H1 (cell line): Measurements from ENCODE around the gene CSAD. TPM values are rescaled to one million over a fixed set of nuclear protein-coding genes. Genes with fewer than 3 reads are reported as not detected.

Experiments
- ATF3 ChIP-seq: IDR thresholded peaks from 2 replicates; pipeline ENCODE4 v1.6.1; 2011; ENCODE audit warnings: low read depth, mild to moderate bottlenecking, low read length; ENCODE audit not compliant: insufficient read depth
- CREB1 ChIP-seq: IDR thresholded peaks from 2 replicates; pipeline ENCODE4 v1.6.1; 2012; ENCODE audit warnings: inconsistent platforms
- FOSL1 ChIP-seq: IDR thresholded peaks from 2 replicates; pipeline ENCODE4 v1.6.1; 2011; ENCODE audit warnings: mild to moderate bottlenecking, low read depth, low read length, moderate library complexity; ENCODE audit not compliant: insufficient read depth
- GABPA ChIP-seq: IDR thresholded peaks from 2 replicates; pipeline ENCODE4 v1.6.1; 2011; ENCODE audit warnings: mild to moderate bottlenecking, low read length, moderate library complexity, borderline replicate concordance; ENCODE audit not compliant: insufficient read depth
- GTF2F1 ChIP-seq: IDR thresholded peaks from 2 replicates; pipeline ENCODE4 v1.6.1; 2012; ENCODE audit warnings: low read depth, low read length, improper control_type of control experiment, borderline replicate concordance
- HDAC6 ChIP-seq: IDR thresholded peaks from one replicate; pipeline ENCODE4 v1.7.1; 2012; ENCODE audit warnings: low read depth, mild to moderate bottlenecking, inconsistent platforms, low read length, moderate library complexity
- JUN ChIP-seq: IDR thresholded peaks from 2 replicates; pipeline ENCODE4 v1.6.1; 2011; ENCODE audit warnings: low read depth, mild to moderate bottlenecking, improper control_type of control experiment, low read length
- JUND ChIP-seq: IDR thresholded peaks from 2 replicates; pipeline ENCODE4 v1.6.1; 2011; ENCODE audit warnings: mild to moderate bottlenecking, improper control_type of control experiment, low read length
- KDM1A ChIP-seq: fragments of 200-600, 300-600 bp; sonication (generic); IDR thresholded peaks from 2 replicates; pipeline ENCODE4 v1.7.1; 2016; ENCODE audit warnings: mild to moderate bottlenecking, low read length, borderline replicate concordance
- KDM4A ChIP-seq: IDR thresholded peaks from one replicate; pipeline ENCODE4 v1.7.1; 2012; ENCODE audit warnings: low read depth, mild to moderate bottlenecking, moderate library complexity, low read length, inconsistent platforms; ENCODE audit not compliant: severe bottlenecking
- PHF8 ChIP-seq: fragments of 200-600 bp; sonication (generic); conservative IDR thresholded peaks from 2 replicates; pipeline ENCODE4 v1.7.1; 2012; ENCODE audit warnings: low read depth, mild to moderate bottlenecking, inconsistent platforms, low read length, moderate library complexity
- POU5F1 ChIP-seq: IDR thresholded peaks from 2 replicates; pipeline ENCODE4 v1.6.1; 2011; ENCODE audit warnings: low read depth, mild to moderate bottlenecking, low read length, moderate library complexity
- RFX5 ChIP-seq: IDR thresholded peaks from 2 replicates; pipeline ENCODE4 v1.6.1; 2011; ENCODE audit warnings: low read depth, low read length, improper control_type of control experiment, borderline replicate concordance
- SIX5 ChIP-seq: IDR thresholded peaks from 2 replicates; pipeline ENCODE4 v1.6.1; 2011; ENCODE audit warnings: mild to moderate bottlenecking, low read depth, low read length
- SP4 ChIP-seq: IDR thresholded peaks from 2 replicates; pipeline ENCODE4 v1.6.1; 2012; ENCODE audit warnings: low read length, inconsistent platforms
- SRF ChIP-seq: IDR thresholded peaks from 2 replicates; pipeline ENCODE4 v1.6.1; 2011; ENCODE audit warnings: mild to moderate bottlenecking, low read depth, low read length, moderate library complexity
- SUZ12 ChIP-seq: fragments of 200-600 bp; sonication (generic); IDR thresholded peaks from 2 replicates; pipeline ENCODE4 v1.6.1; 2012; ENCODE audit warnings: mild to moderate bottlenecking, inconsistent platforms, low read length, moderate library complexity, mixed read lengths
- TAF7 ChIP-seq: optimal IDR thresholded peaks from 2 replicates; pipeline ENCODE3; 2011; ENCODE audit warnings: low read depth, mild to moderate bottlenecking, inconsistent platforms, low read length, moderate library complexity, borderline replicate concordance
- polyA plus RNA-seq, 7 experiments: library from polyadenylated mRNA; depleted of rRNA in 3 of 7; stranded (reverse) in 5 of 7; unstranded in 2 of 7; fragments of >200 nt in 5 of 7; fragments of 200-250 nt in 2 of 7; gene quantifications; 1 replicate in 5 of 7; 2 replicates in 1 of 7; 4 replicates in 1 of 7; pipeline versions ENCODE4 v1.2.1 to v1.2.3, GENCODE V29; 2011 to 2013; ENCODE audit warnings: missing spikeins in 2 of 7, mixed read lengths in 2 of 7
- total RNA-seq: library from RNA; stranded (reverse); fragmentation: NEBNext Ultra II Directional; extraction: Animal tissue kit (Norgen Biotek cat#: 25700); gene quantifications from 2 replicates; pipeline ENCODE4 v1.2.1, GENCODE V29; 2021
- TF ChIP-seq, protein P1 (sequence below): IDR thresholded peaks from 2 replicates; pipeline ENCODE4 v1.6.1; 2011; ENCODE audit warnings: low read length, improper control_type of control experiment
- TF ChIP-seq, protein P2 (sequence below): IDR thresholded peaks from 2 replicates; pipeline ENCODE4 v1.6.1; 2012; ENCODE audit warnings: inconsistent platforms
- TF ChIP-seq, protein P3 (sequence below): IDR thresholded peaks from 2 replicates; pipeline ENCODE4 v1.6.1; 2012; ENCODE audit warnings: inconsistent platforms

CSAD gene
- total and polyA plus RNA-seq, 2 of the 8 experiments (the other 6 are each of a cell fraction or from before 2014, with no cell fraction given): 8.8 to 11.3 TPM

DNA sequence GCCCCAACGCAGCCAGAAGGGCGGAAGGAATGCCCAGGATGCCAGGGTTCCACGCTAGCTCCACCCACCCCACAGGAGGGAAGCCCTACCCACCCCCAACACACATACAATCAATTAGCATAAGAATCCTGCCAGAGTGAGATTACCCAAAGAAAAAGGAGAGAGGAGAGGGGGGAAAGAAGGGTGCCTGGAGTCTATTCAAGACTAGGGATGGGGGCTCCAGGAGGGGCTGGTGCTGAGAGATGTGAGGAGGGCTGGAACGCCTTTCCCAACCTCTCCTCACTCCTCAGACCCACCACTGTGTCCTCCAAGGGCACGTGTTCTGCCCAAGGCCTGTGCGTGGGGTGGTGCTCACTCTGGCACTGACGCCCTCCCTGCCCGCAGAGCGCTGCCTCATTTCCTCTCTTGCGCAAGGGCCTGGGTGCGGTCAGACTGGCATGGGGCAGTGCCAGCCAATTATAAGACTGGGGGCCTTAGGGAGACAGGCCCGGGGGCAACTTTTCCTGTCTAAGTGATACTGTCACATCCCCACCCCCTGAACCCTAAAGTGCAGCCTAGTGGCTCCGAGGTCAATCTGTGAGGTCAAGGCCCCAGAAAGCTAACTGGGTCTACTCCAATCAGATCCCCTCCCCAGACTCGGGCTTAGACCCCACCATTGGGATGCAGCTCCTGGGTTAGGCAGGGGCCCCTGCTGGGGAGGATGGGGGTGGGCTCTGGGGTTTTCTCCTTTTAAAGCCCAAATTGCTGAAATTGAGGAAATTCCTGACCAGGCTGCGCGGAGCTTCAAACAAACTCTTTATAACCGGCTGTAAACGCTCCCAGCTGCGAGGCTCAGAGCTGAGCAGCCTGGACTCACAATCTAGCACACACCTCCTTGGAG, 36.6 kb upstream of the CSAD start (continued):
- TF ChIP-seq, protein P1, sequence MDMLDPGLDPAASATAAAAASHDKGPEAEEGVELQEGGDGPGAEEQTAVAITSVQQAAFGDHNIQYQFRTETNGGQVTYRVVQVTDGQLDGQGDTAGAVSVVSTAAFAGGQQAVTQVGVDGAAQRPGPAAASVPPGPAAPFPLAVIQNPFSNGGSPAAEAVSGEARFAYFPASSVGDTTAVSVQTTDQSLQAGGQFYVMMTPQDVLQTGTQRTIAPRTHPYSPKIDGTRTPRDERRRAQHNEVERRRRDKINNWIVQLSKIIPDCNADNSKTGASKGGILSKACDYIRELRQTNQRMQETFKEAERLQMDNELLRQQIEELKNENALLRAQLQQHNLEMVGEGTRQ: peak; percentile 73
- TF ChIP-seq KDM4A (no peak), JUND (no peak), TAF7 (peak; percentile 32), GTF2F1 (no peak), HDAC6 (no peak), JUN (no peak), POU5F1 (peak; percentile 84), GABPA (no peak), SUZ12 (no peak), RFX5 (no peak), SIX5 (no peak), PHF8 (0 out of 2 replicates have a peak, but pooled peaks have one; percentile 23), KDM1A (peak; percentile 47; the same call in 1 of the 2 replicates), ATF3 (no peak), SP4 (0 out of 2 replicates have a peak, but pooled peaks have one; percentile 12), SRF (no peak), FOSL1 (no peak), CREB1 (no peak)
- TF ChIP-seq, protein P2, sequence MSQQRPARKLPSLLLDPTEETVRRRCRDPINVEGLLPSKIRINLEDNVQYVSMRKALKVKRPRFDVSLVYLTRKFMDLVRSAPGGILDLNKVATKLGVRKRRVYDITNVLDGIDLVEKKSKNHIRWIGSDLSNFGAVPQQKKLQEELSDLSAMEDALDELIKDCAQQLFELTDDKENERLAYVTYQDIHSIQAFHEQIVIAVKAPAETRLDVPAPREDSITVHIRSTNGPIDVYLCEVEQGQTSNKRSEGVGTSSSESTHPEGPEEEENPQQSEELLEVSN: 0 out of 2 replicates have a peak, but pooled peaks have one; percentile 18
- TF ChIP-seq, protein P3, sequence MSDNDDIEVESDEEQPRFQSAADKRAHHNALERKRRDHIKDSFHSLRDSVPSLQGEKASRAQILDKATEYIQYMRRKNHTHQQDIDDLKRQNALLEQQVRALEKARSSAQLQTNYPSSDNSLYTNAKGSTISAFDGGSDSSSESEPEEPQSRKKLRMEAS: peak; percentile 86
